PC-9 (cell line): ENCODE measurements around the gene NXN. TPM values are rescaled to one million over a fixed set of nuclear protein-coding genes. Genes with fewer than 3 reads are reported as not detected.
"Not testable (repeated sequence)": the region's sequence is repeated elsewhere in the genome, so short reads cannot be mapped to it uniquely, and the experiment has no call there.

Experiments used
- BruUV-seq: library from RNA; stranded (reverse); fragments of 400-500 nt; replicated peaks from 2 replicates; lab custom pipeline; 2021; lab: Mats Ljungman, UMichigan
- CTCF ChIA-PET: fragments of 300-600 bp; sonication (Branson Sonifier 250); formaldehyde crosslinking; loops from one replicate; lab custom pipeline; 2022; ENCODE audit warnings: antibody characterized with exemption; lab: Charles Lee
- POLR2A ChIA-PET: fragments of 300-600 bp; sonication (Branson Sonifier 250); formaldehyde crosslinking; loops from one replicate; lab custom pipeline; 2022; ENCODE audit warnings: antibody characterized with exemption; ENCODE audit not compliant: unreplicated experiment; lab: Charles Lee
- DNase-seq, 2 experiments: peaks; one replicate each; pipeline versions ENCODE4 v3.0.0 to v3.0.0-alpha.2; 2015 to 2022; ENCODE audit warnings: mixed read lengths in 1 of 2
- H2AFZ ChIP-seq: fragments of 200-600 bp; sonication (generic); 2 replicates; pipeline ENCODE4 v1.8.1; 2017; ENCODE audit warnings: antibody characterized with exemption
- H3F3A ChIP-seq: fragments of 200-600 bp; sonication (generic); 2 replicates; pipeline ENCODE4 v1.8.1; 2017; ENCODE audit warnings: antibody characterized with exemption, mild to moderate bottlenecking, low read depth; ENCODE audit not compliant: insufficient read depth
- H3K27ac ChIP-seq: fragments of 200-600 bp; sonication (generic); 2 replicates; pipeline ENCODE4 v1.6.1; 2016; ENCODE audit warnings: mixed run types
- H3K27me3 ChIP-seq: fragments of 200-600 bp; sonication (generic); 2 replicates; pipeline ENCODE4 v1.6.1; 2016; ENCODE audit warnings: low read depth, mixed run types; ENCODE audit not compliant: insufficient read depth
- H3K36me3 ChIP-seq: fragments of 200-600 bp; sonication (generic); 2 replicates; pipeline ENCODE4 v1.6.1; 2016; ENCODE audit warnings: low read depth, mixed run types
- H3K4me1 ChIP-seq: fragments of 200-600 bp; sonication (generic); replicated peaks from 2 replicates; pipeline ENCODE4 v1.6.1; 2016; ENCODE audit warnings: mixed run types; ENCODE audit not compliant: insufficient read depth
- H3K4me2 ChIP-seq: fragments of 200-600 bp; sonication (generic); 2 replicates; pipeline ENCODE4 v1.6.1; 2017; ENCODE audit warnings: mixed run types
- H3K4me3 ChIP-seq: fragments of 200-600 bp; sonication (generic); 2 replicates; pipeline ENCODE4 v1.6.1; 2016; ENCODE audit warnings: mixed run types
- H3K79me2 ChIP-seq: fragments of 200-600 bp; sonication (generic); 2 replicates; pipeline ENCODE4 v1.6.1; 2017; ENCODE audit warnings: low read depth, mixed run types
- H3K9me2 ChIP-seq: fragments of 200-600 bp; sonication (generic); 2 replicates; pipeline ENCODE4 v1.8.1; 2017; ENCODE audit warnings: mild to moderate bottlenecking; ENCODE audit not compliant: insufficient read depth
- H3K9me3 ChIP-seq: fragments of 200-600 bp; sonication (generic); 2 replicates; pipeline ENCODE4 v1.8.1; 2016; ENCODE audit warnings: low read depth; ENCODE audit not compliant: insufficient read depth
- H4K20me1 ChIP-seq: fragments of 200-600 bp; sonication (generic); 2 replicates; pipeline ENCODE4 v1.8.1; 2017; ENCODE audit not compliant: insufficient read depth
- EZH2 ChIP-seq: fragments of 200-600 bp; sonication (generic); IDR thresholded peaks from 2 replicates; pipeline ENCODE4 v1.8.0; 2017; ENCODE audit warnings: antibody characterized with exemption, low read depth
- intact Hi-C: fragments of 100-400 bp; cut with micrococcal nuclease; formaldehyde crosslinking; loops from one replicate; pipeline ENCODE4 v1.10.0; 2022; ENCODE audit not compliant: unreplicated experiment
- total RNA-seq: library from RNA; stranded (reverse); gene quantifications from 2 replicates; pipeline ENCODE4 v1.2.3, GENCODE V29; 2021
- TF ChIP-seq, protein P1 (sequence below): fragments of 200-600 bp; sonication (generic); conservative IDR thresholded peaks from 2 replicates; pipeline ENCODE4 v1.6.1; 2017; ENCODE audit warnings: mixed run types, antibody characterized with exemption, mild to moderate bottlenecking, moderate library complexity

The NXN gene
- total RNA-seq, 1 experiment from 2014 or later, result 59.8 TPM

DNA sequence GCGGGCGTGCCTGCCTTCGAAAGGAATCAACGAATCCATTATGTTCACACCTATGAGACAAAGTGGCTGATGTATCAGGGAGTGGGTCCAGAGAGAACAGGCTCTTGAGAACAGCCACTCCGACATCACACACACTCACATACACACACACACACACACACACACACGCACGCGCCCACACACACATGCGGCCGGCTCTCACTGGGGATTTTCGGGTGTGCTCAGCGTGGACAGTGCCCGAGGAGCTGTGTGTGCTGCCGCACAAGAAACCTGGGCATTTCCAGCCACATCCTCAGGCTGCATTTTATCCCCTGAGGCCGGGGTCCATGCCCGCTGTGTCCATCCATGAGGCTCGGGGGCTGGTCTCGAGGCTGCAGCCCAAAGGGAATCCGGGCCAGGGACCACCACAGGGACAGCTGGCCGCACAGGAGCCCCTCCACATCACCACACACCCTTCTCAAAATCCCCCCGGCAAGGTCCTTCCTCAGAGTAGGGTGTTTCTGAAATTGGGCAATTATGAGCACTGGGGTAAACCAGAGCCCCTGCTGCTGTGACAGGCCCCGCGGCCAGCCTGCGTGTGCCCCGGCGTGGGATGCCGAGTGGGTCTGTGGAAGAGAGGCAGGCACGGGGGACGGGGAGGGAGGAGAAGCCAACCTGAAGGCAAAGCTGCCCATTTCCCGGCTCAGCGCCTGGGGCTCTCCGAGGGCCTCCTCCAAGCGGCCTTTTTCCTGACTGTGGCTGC is 172.6 kb downstream of the NXN start:
- no TSS peak for BruUV-seq
- intact Hi-C loops, result no loop called here
- Histone ChIP-seq H3K9me3 (no peaks in the 10 kb centered on the region), H3K4me1 (no peaks in the 10 kb centered on the region), H3K36me3 (no peaks in the 10 kb centered on the region), H3K79me2 (no peaks in the 10 kb centered on the region), H3K4me2 (no peak overlapping the region), H3F3A (no peaks in the 10 kb centered on the region; the same call in 1 of the 2 replicates), H3K4me3 (no peak overlapping the region), H3K27me3 (no peaks in the 10 kb centered on the region), H4K20me1 (peaks cover 8% of the 10 kb centered on the region; the same call in 1 of the 2 replicates), H3K9me2 (no peaks in the 10 kb centered on the region), H2AFZ (no peak overlapping the region), H3K27ac (no peak overlapping the region)
- ChIA-PET CTCF (no interaction called here), POLR2A (no interaction called here)
- TF ChIP-seq, protein P1, sequence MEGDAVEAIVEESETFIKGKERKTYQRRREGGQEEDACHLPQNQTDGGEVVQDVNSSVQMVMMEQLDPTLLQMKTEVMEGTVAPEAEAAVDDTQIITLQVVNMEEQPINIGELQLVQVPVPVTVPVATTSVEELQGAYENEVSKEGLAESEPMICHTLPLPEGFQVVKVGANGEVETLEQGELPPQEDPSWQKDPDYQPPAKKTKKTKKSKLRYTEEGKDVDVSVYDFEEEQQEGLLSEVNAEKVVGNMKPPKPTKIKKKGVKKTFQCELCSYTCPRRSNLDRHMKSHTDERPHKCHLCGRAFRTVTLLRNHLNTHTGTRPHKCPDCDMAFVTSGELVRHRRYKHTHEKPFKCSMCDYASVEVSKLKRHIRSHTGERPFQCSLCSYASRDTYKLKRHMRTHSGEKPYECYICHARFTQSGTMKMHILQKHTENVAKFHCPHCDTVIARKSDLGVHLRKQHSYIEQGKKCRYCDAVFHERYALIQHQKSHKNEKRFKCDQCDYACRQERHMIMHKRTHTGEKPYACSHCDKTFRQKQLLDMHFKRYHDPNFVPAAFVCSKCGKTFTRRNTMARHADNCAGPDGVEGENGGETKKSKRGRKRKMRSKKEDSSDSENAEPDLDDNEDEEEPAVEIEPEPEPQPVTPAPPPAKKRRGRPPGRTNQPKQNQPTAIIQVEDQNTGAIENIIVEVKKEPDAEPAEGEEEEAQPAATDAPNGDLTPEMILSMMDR, result no peak
- no peak for TF ChIP-seq EZH2
- DNase-seq, result no peak

DNA sequence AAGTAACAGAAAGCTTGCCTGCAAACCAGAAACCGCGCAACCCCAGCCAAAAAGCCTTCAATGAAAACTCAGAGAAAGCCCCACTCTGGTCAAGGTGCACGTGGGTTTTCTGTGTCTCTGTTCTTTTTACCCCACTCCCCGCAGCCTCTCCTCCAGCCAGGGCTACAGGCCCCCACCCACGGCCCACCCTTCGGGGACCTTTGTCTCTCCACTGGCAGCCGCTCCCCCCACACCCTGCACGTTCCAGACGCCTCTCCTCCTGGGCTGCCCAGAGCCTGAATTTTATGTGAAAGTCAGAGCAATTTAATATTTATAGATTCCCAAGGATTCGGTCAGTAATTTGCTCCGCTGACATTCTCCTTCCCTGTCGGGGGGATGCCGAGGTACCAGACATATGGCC is 173.2 kb downstream of the NXN start:
- no peaks in the 10 kb centered on the region for H3K9me3 ChIP-seq
- peaks cover 8% of the 10 kb centered on the region; the same call in 1 of the 2 replicates for H4K20me1 ChIP-seq
- BruUV-seq, result no TSS peak
- no peaks in the 10 kb centered on the region for H3K9me2 ChIP-seq
- no peak overlapping the region for H3K4me3 ChIP-seq
- POLR2A ChIA-PET, result no interaction called here
- H2AFZ ChIP-seq, result no peak overlapping the region
- peaks cover 4% of the 10 kb centered on the region; the same call in 1 of the 2 replicates for H3F3A ChIP-seq
- CTCF ChIA-PET, result no interaction called here
- intact Hi-C loops, result no loop called here
- no peak overlapping the region for H3K4me2 ChIP-seq
- TF ChIP-seq EZH2, result no peak
- TF ChIP-seq, protein P1, result no peak
- H3K27me3 ChIP-seq, result no peaks in the 10 kb centered on the region
- no peaks in the 10 kb centered on the region for H3K79me2 ChIP-seq
- no peak overlapping the region for H3K27ac ChIP-seq
- H3K4me1 ChIP-seq, result no peaks in the 10 kb centered on the region
- H3K36me3 ChIP-seq, result no peaks in the 10 kb centered on the region
- DNase-seq, result no peak

DNA sequence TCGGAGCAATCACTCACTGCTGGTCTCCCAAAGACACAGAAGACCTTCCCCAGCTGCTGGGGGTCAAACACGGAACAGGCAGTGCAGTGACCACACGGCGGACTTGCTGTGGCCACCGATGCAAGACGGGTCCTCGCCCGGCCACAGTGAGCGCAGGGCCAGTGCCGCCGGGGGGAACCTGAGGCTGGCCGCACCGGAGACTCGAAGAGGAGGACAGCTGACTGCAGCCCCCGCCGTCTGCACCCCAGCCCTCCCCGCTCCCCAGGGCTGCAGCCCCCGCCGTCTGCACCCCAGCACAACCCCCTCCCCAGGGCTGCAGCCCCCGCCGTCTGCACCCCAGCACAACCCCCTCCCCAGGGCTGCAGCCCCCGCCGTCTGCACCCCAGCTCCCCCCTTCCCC is 173.7 kb downstream of the NXN start:
- H3K27me3 ChIP-seq, H3K4me1 ChIP-seq, DNase-seq, H3K36me3 ChIP-seq, H4K20me1 ChIP-seq, H3K4me2 ChIP-seq, POLR2A ChIA-PET, H3K9me2 ChIP-seq, intact Hi-C loops, H3F3A ChIP-seq, H2AFZ ChIP-seq, BruUV-seq, CTCF ChIA-PET, H3K27ac ChIP-seq, H3K4me3 ChIP-seq, H3K79me2 ChIP-seq, H3K9me3 ChIP-seq: not testable (repeated sequence)
